AG04450 (cell line): Measurements from ENCODE around the gene MIA. TPM values are rescaled to one million over a fixed set of nuclear protein-coding genes. Genes with fewer than 3 reads are reported as not detected.

Experiments
- CTCF ChIA-PET: fragments of 300-600, 350-600 bp; formaldehyde crosslinking; extraction: SDS; loops from one replicate; lab custom pipeline; 2022; ENCODE audit warnings: antibody characterized with exemption, inconsistent platforms; lab: Charles Lee
- POLR2A ChIA-PET: fragments of 350-600 bp; formaldehyde crosslinking; extraction: SDS; loops from one replicate; lab custom pipeline; 2021; ENCODE audit warnings: antibody characterized with exemption, inconsistent platforms; lab: Yijun Ruan, JAX
- DNase-seq: peaks from one replicate; pipeline ENCODE4 v3.0.0-alpha.2; 2011; ENCODE audit warnings: low read depth, low spot score
- H3K27ac ChIP-seq: one replicate; pipeline ENCODE4 v1.5.1; 2012; ENCODE audit warnings: low read depth, low read length, control low read depth
- H3K27me3 ChIP-seq: one replicate; pipeline ENCODE4 v1.6.0; 2012; ENCODE audit warnings: low read length; ENCODE audit not compliant: control insufficient read depth, insufficient read depth
- H3K4me3 ChIP-seq: 2 replicates; pipeline ENCODE4 v1.5.1; 2011; ENCODE audit warnings: mild to moderate bottlenecking, low read depth, low read length, control low read depth
- H3K9me3 ChIP-seq: 2 replicates; pipeline ENCODE4 v1.5.1; 2012; ENCODE audit warnings: low read length; ENCODE audit not compliant: control insufficient read depth, insufficient read depth
- polyA plus RNA-seq: library from polyadenylated mRNA; depleted of rRNA; stranded (reverse); fragments of >200 nt; gene quantifications from 2 replicates; pipeline ENCODE4 v1.2.3, GENCODE V29; 2011
- TF ChIP-seq, protein P1 (sequence below): IDR thresholded peaks from 2 replicates; pipeline ENCODE4 v1.5.1; 2011; ENCODE audit warnings: low read depth, low read length, control low read depth, inconsistent platforms

The MIA gene
- polyA plus RNA-seq, 1 experiment: not detected

DNA sequence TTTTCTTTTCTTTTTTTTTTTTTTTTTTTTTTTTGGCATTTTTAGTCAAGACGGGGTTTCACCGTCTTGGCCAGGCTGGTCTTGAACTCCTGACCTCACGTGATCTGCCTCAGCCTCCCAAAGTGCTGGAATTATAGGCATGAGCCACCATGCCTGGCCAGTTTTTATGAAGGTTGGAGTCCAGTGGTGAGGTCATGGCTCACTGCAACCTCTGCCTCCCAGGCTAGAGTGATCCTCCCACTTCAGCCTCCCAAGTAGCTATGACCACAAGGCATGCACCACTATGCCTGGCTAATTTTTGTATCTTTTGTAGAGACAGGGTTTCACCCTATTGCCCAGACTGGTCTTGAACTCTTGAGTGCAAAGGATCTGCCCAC is 20.1 kb upstream of the MIA start:
- ChIA-PET POLR2A (interaction anchor here (0.7 to 1.7 kb wide), 2 partner anchors 11 to 38 kb away, joined by 7 to 16 read pairs; no protein-coding TSS in a partner anchor), CTCF (interaction anchor here (2.2 kb wide), 1 partner anchor 121 kb away, joined by 5 read pairs; no protein-coding TSS in a partner anchor)
- no peak overlapping the region for H3K4me3 ChIP-seq
- no peaks in the 10 kb centered on the region for H3K27me3 ChIP-seq
- H3K9me3 ChIP-seq: no peaks in the 10 kb centered on the region
- no peak for DNase-seq
- H3K27ac ChIP-seq: peak overlapping the region; percentile 11
- TF ChIP-seq, protein P1, sequence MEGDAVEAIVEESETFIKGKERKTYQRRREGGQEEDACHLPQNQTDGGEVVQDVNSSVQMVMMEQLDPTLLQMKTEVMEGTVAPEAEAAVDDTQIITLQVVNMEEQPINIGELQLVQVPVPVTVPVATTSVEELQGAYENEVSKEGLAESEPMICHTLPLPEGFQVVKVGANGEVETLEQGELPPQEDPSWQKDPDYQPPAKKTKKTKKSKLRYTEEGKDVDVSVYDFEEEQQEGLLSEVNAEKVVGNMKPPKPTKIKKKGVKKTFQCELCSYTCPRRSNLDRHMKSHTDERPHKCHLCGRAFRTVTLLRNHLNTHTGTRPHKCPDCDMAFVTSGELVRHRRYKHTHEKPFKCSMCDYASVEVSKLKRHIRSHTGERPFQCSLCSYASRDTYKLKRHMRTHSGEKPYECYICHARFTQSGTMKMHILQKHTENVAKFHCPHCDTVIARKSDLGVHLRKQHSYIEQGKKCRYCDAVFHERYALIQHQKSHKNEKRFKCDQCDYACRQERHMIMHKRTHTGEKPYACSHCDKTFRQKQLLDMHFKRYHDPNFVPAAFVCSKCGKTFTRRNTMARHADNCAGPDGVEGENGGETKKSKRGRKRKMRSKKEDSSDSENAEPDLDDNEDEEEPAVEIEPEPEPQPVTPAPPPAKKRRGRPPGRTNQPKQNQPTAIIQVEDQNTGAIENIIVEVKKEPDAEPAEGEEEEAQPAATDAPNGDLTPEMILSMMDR: no peak

DNA sequence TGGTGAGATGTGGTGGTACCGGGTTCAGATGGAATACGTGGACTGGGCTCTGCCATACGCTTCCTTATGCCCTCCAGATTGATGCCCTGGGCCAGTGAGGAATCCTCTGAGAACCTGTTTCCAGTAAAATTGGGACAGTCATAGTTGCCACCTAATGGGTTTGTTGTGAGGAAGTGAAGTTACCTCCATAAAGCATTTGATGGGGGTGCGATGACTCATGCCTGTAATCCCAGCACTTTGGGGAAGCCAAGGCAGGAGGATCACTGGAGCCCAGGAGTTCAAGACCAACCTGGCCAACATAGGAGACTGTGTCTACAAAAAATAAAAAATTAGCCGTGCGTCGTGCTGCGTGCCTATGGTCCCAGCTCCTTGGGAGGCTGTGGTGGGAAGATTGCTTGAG is 19.5 kb upstream of the MIA start:
- TF ChIP-seq, protein P1: no peak
- POLR2A ChIA-PET: no interaction called here
- peak overlapping the region; percentile 11 for H3K27ac ChIP-seq
- CTCF ChIA-PET: interaction anchor here (2.2 kb wide), 1 partner anchor 122 kb away, joined by 5 read pairs; no protein-coding TSS in a partner anchor
- DNase-seq: no peak
- H3K9me3 ChIP-seq: no peaks in the 10 kb centered on the region
- no peaks in the 10 kb centered on the region for H3K27me3 ChIP-seq
- H3K4me3 ChIP-seq: no peak overlapping the region

DNA sequence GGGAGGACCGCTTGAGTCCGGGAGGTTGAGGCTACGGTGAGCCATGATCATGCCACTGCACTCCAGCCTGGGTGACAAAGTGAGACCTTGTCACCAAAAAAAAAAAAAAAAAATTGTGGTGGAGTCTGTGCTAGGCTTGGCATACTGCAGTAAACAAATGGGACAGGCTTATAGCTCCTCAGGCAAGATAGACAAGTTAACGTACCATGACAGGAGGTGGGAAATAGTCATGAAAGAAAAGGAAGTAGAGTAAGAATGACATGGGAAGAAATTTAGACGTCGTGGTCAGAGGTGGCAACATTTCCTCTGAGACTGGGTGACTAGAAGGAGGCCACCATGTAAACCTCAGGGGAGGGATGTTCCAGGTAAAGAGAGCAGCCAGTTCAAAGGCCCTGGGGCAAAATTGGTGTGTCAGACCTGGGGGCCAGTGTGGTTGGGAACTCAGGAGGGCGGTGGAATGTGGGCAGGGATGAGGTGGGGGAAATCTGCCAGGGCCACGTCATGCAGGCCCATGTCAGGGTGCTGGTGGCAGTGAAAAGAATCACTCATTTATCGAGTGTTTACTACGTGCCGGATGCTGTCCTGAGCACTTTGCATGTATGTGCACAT is 18.7 kb upstream of the MIA start:
- no peak for DNase-seq
- ChIA-PET CTCF (interaction anchor here (1.1 to 2.2 kb wide), 3 partner anchors 21 to 122 kb away, joined by 4 to 5 read pairs (median 4); partner anchors contain the start of gene RAB4B), POLR2A (interaction anchor here (0.5 to 1.4 kb wide), 2 partner anchors 21 to 216 kb away, joined by 4 read pairs; partner anchors contain the start of gene RAB4B)
- Histone ChIP-seq H3K4me3 (no peak overlapping the region), H3K27ac (no peak overlapping the region), H3K27me3 (no peaks in the 10 kb centered on the region), H3K9me3 (no peaks in the 10 kb centered on the region)
- TF ChIP-seq, protein P1: no peak

DNA sequence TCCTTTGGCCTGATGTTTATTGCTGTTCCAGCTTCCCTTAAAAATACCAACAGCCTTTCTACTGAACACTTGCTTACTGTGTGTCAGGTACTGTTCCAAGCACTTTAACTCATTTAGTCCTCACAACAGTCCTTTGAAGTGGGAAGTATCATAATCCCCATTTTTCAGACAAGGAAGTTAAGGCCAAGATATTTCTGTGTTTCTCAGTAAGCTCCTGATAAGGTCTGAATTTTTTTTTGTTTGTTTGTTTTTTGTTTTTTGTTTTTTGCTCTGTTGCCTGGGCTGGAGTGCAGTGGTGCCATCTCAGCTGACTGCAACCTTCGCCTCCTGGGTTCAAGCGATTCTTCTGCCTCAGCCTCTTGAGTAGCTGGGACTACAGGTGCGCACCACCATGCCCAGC is 16.8 kb upstream of the MIA start:
- H3K4me3 ChIP-seq: no peak overlapping the region
- POLR2A ChIA-PET: no interaction called here
- no peak overlapping the region for H3K27ac ChIP-seq
- no peaks in the 10 kb centered on the region; the same call in 1 of the 2 replicates for H3K9me3 ChIP-seq
- CTCF ChIA-PET: no interaction called here
- TF ChIP-seq, protein P1: no peak
- no peaks in the 10 kb centered on the region for H3K27me3 ChIP-seq
- no peak for DNase-seq

DNA sequence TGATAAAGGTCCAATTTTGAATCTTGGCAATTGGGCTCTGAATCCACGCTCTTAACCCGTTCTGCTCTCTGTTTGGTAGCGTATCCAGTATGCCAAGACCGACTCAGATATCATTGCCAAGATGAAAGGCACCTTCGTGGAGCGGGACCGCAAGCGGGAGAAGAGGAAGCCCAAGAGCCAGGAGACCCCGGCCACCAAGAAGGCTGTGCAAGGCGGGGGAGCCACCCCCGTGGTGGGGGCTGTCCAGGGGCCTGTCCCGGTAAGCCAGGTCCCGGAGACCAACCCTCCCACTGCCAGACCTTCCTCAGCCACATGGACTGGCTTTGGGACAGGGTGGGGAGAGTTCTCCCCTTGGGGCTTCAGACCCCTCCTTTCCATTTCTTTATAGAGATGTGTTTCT is 16.0 kb upstream of the MIA start:
- H3K9me3 ChIP-seq: no peaks in the 10 kb centered on the region; the same call in 1 of the 2 replicates
- TF ChIP-seq, protein P1: no peak
- no peak overlapping the region for H3K4me3 ChIP-seq
- no peaks in the 10 kb centered on the region for H3K27me3 ChIP-seq
- no peak overlapping the region for H3K27ac ChIP-seq
- DNase-seq: no peak
- ChIA-PET CTCF (no interaction called here), POLR2A (no interaction called here)
